ENCODE data around the gene SPINDOC.
"Not testable (repeated sequence)": the region's sequence is repeated elsewhere in the genome, so short reads cannot be mapped to it uniquely, and the experiment has no call there.

Gene SPINDOC

GRCh38 chr11:63858628-63859550 is 45.6 kb downstream of the SPINDOC start:
- no peak for FAIRE-seq

DNA sequence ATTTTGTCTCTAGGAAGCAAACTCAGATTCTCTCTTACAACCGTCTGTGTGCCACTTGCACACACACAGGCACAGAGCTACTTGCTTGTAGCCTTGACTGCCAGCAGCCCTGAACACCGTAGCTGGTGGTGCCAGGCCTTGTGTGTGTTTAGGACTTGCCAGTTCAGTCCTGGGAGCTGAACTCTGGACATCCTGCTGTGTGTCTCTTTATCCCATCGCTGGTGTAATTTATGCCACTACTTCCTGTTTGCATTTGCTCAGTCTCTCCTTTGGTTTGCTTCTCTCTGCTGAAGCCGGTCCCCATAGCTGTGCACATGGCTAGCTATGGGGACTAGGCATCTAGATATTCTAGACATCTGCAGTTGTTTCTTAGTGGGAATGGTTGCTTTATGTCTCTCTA is 49.7 kb downstream of the SPINDOC start:
- FAIRE-seq = no peak

DNA sequence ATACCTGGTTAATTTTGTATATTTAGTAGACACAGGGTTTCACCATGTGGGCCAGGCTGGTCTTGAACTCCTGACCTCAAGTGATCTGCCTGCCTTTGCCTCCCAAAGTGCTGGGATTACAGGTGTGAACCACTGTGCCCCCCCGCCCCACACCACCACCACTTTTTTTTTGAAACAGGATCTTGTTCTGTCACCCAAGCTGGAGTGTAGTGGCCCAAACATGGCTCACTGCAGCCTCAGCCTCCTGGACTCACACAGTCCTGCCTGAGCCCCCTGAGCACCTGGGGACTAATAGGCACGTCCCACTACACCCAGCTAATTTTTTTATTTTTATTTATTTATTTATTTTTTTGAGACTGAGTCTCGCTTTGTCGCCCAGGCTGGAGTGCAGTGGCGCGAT is 50.4 kb downstream of the SPINDOC start:
- FAIRE-seq = not testable (repeated sequence)

DNA sequence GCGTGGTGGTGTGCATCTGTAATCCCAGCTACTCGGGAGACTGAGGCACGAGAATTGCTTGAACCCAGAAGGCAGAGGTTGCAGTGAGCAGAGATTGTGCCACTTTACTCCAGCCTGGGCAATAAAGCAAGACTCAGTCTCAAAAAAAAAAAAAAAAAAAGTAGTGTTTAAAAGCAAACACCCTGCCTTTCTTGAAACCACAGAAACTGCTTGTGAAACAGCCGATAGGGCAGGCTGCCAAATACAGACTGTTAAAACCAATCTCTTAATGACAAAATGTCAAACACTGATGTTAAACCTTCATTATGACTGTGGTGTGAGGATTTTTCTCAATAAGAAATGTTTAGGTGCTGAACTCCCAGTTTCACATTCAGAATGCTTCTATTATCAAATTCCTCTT is 53.0 kb downstream of the SPINDOC start:
- FAIRE-seq = no peak

DNA sequence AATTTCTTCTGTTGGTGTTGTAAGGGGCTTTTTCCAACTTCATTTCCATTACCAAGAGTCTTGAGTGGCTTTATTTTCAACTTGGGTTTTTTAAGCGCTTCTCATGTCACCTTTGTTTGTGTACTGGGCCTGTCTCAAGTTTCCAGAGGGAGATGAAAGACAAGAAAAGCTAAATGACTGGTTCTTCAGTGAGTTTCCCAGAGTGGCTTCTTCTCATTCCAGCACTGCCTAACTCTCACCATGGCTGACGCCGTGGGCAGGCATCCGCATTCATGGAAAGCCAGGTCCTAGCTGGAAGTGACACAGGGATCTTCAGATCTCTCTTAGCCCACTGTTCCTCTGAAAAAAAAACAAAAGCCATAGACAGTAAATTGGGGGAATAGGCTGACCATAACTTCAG is 54.3 kb downstream of the SPINDOC start:
- FAIRE-seq = no peak

DNA sequence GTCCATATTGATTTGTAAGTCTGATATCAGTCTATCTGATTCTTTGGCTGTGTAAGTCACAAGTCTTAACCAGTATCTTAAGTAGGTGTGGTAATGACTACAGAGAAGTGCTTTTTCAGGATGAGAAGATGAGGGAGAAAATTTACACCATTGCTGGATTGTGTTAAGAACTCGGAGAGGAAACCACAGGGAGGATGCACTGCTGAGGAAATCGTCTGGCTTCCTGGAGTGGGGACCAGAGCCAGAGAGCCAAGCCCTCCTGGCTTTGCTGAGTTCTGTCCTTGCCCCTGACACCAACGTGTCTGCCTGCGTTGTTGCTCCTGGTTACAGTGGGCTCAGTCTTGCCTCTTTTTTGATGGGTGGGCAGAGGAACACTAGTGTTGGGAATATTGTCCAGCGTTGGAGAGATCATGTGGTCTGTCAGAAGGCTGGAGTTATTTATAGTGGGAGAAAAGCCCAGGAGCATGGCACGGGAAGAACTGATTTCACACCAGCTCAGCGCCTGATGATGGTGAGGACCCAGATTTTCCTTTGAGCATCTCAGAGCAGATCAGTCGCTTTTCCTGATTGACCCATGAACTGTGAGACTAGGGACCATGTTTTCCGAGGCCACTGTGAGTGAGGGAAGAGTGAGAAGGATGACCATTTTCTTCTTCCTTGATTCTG is 55.3 kb downstream of the SPINDOC start:
- no peak for FAIRE-seq

- no peak for FAIRE-seq
Observed at GRCh38 chr11:63869171-63869591, 55.9 kb downstream of the SPINDOC start.

GRCh38 chr11:63869683-63870082 is 56.4 kb downstream of the SPINDOC start:
- no peak for FAIRE-seq

DNA sequence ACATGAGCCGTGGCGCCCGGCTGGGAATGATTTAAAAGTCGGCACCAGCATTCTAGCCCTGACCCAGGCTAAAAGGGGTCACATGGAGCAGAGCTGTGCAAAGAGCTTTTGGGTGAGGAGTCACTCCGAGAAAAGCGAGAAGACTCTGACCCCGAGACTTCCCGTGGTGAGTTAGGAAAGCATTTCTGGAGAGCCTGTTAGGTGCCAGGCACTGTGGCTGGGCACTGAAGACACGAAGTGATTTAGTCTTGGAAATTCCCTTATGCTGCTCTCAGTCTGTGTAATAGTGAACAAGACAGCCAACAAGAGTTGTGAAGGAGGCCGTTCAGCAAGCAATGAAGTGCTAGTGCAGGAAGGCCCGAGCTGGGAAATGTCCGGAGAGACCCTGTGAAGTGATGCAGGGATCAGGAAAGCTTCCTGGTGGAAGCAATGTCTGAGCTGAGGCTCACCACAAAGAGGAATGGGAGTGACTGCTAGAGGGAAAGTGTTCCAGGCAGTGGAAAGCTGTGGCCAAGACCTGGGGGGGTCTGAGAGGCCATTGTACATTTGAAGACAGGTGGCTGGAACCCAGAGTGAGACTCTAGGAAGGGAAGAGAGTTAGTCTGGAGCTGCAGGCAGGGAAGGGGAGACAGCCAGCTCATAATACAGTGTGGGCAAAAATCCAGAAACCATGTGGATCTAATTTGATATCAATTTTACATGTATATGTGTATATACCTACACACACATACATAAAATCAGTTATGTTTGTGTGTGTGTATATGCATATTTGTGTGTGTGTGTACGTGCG is 57.3 kb downstream of the SPINDOC start:
- no peak for FAIRE-seq

DNA sequence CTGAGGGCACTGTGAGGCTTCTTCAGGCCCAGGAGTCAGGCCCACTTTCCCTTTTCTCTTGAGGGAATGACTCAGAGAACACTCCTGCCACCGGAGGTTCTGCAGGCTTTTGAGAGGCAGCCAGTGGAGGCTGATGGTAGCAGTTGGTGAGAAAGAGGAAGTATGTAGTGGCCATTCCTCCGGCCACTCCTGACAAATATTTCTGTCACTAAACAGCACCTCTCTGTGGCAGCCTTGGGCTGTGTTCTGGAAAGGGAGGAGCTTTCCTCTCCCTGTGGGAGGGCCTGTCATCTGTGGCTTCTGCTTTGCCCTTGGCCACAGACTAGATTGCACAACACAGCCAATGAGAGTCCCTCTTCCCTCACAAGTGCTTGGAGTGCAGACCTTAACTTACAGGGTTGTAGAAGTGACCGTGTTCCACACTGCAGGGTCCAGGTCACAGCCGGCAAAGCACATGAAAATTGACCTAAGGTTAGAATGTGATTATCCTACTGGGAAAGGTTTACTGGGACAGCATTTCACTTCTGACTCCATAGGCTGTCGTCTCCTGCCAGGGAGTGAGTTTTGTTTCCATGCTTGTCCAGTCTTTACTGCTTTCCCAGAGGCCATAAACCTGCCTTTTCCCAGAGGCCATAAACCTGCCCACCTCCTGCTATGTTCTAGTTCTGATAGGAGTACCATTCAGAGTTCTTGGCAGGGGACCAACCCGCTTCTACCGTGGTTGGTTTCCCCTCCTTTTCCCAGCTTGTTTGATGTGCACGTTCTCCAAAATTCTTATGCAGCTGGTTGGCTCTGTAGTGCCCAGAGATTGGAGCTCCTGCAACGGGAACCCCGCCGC is 58.9 kb downstream of the SPINDOC start:
- no peak for FAIRE-seq

GRCh38 chr11:63872800-63873197 is 59.5 kb downstream of the SPINDOC start:
- no peak for FAIRE-seq

DNA sequence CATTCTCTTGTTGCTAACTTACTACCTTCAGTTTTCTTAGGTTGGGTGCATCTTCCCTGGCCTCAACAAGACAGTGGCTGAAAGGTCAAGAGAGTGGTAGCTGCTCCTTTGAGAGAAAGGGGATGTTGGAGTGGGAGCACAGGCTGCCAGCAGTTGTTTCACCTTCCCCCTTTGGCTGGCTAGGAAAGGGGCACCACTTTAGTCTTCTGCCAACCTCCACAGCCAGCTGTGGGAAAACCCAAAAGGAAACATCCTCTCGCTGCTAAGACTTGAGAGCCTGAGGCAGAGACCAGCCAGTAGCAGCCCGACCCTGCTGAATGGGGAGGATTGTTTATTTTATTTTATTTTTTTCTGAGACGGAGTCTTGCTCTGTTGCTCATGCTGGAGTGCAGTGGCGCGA is 60.1 kb downstream of the SPINDOC start:
- FAIRE-seq = no peak

GRCh38 chr11:63874511-63874910 is 61.3 kb downstream of the SPINDOC start:
- FAIRE-seq = no peak

DNA sequence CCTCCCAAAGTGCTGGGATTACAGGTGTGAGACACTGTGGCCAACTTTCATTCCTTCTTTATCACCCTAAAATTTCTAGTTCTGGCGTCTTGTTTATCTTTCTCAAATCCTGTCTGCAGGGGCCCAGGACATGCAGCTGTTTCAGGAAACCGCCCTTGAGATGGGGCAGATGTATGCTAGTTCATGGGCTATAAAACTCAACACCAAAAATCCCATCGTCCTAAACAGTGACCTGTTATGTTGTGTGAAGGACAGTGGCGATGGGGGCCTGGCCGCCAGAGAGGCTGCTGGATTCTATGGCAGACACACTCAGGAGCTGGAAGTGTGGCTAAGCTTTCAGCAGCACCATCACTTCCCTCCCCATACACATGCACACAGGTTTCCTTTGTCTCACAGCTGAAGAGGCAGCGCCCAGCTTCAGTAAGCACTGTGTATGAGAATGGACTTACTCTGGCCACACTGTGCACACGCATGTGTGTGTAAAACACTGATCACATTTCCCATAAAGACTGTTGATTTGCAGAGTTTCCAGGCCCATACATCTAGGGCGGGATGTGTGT is 62.3 kb downstream of the SPINDOC start:
- no peak for FAIRE-seq

GRCh38 chr11:63876616-63877015 is 63.4 kb downstream of the SPINDOC start:
- no peak for FAIRE-seq

All from G401.6 (cell line).